Activated CD4-positive, CD25-positive, alpha-beta regulatory T cell treated with anti-CD3 and anti-CD28 coated beads, Interleukin-2, amount 50 U/mL, for 72 hours (primary cell): ENCODE data around the gene C2CD5.

Experiments used
- DNase-seq: peaks from one replicate; pipeline ENCODE4 v3.0.0; 2021

Gene C2CD5

GRCh38 chr12:22409377-22410164, 134.8 kb downstream of the C2CD5 start:
- no peak for DNase-seq

DNA sequence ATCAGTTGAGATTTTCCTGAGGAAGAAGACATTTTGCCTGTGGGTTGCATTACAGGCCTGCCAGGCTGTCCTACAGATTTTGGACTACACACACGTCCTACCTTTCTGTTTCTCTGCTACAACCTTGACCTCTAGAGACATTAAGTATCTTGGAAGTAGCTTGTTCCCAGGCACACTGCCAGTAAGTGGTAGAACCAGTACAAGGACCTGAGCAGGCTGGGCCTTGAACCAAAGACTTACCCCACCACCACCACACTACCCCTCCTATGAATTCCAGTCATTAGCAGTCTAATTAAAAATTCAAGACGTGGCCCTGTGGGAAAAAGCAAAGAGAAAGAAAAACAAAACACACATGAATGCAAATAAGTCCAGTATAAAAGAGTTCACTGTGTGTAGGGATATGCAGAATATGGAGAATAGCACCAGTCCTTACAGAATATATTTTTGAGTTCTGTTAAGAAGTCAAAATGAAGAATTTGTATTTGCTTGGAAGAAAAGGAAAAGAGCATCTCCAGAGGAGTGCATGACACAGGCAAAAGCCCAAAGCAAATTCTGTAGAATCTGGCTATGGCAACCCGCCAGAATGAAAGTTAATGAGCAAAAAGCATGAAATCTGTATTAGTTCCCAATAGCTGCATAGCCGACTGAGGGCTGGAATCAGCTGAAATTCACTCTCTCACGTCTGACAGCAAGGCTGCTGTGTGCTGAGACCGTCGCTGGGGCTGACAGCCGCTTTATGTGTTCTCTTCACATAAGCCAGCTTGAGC, 135.5 kb downstream of the C2CD5 start:
- DNase-seq: no peak

- DNase-seq: no peak
Observed at GRCh38 chr12:22407397-22407796, 136.9 kb downstream of the C2CD5 start.

- no peak for DNase-seq
Observed at GRCh38 chr12:22406627-22407026, 137.7 kb downstream of the C2CD5 start.

GRCh38 chr12:22399464-22400180, 144.7 kb downstream of the C2CD5 start:
- no peak for DNase-seq
